Measurements from ENCODE around the gene LPCAT4.

Gene LPCAT4

DNA sequence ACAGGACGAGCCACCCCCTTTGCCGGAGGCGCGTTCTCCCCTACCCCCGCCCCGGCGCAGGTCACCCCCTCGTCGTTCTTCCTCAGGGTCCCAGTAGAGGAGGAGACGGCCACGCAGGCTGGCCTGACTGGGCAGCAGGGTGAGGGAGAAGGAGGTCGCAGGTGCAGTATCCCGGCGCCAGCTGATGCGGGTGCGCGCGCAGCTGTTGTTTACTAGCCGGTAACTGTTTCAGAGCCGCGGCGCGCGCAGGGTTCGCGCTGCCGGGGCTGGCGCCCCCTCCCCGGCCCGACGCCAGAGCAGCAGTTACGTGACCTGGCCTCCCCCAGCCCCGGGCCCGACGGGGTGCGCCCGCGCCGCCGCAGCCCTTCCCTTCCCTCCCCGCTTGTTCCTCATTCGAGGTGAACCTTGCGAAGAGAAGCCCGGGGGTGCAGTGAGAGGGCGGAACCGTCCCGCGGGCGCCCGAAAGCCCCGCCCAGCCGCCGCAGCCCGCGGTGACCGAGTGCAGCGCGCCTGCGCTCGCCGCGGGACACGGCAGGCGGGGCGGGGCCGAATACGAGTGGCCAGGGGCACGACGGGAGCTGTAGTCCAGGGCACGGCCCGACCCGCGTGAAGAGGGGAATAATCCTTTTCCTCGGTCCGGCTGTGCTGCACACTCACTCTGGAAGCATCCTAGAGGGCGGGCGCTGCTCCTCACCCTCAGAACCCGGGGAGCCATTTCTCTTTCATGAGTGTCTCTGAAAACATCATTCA, 29.3 kb downstream of the LPCAT4 start, which contains the start of gene SLC12A6:
SLC12A6 (minus strand) TSS at position 225 of the 750 bp plus-strand sequence. CDS start 1,101 bp downstream, outside the sequence.
- peak; percentile 10 to 97 (median 87) for DNase-seq

DNA sequence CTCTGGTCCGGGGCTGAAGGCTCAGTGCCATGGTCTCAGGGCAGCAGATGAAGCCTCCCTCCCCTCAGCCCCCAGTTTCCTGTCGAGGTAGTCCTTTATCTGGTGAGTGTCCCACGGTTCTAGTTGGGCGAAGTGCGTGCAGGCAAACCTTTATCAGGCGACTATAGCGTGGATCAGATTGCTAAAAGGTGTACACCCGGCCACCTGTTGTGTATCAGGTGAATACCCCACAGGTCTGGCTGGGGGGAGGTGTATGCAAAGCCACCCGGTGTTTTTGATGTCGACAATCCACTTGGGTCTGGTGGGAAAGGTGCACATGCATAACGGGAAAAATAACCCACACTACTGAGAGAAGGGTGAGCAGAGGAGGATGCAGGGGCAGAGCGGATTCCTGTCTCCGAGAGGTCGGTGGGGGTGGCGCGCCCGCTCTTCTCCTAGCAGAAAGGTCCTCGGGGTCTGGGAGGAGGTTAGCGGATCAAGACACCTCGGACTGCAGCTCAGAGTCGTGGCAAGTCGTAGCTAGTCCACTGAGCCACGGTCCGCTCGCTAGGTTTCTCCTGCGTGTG, 29.9 kb downstream of the LPCAT4 start:
- peak in 7 of 56 donors; percentile 40 to 63 (median 46) for DNase-seq

DNA sequence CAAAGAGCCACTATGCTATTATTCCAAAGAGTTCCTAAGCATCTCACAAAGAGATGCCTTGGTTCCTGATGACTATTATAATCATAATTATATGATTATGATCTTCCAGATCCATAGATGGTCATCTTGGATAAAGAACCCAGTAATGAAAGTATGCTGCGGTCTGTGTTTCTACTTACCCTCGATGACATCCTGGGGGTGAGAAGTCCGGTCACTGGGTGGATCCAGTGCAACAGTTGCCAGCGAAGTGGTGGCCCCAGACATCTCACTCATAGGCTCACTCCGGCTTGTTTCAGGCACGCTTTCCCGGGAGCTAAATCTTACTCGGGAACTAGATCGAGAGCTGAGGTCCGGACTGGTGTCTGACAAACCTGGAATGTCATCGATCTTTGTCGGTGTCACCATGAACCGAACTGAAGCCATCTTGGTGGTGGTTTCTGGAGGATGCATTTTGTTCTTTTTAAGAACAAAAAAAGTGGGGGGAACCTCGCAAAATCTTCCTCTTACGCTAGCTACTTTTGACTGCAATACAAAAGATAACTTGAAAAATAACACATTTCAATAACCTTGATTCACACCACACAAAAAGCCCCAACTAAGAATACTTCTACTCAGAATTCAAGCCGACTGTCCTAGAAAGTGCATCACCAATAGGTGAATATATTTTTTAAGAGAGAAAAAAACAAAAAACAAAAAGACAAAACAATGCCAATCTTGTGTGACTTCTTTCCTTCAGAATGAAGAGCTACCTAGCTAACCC, 30.6 kb downstream of the LPCAT4 start:
- peak in 3 of 56 donors; percentile 2 to 9 (median 7) for DNase-seq

DNA sequence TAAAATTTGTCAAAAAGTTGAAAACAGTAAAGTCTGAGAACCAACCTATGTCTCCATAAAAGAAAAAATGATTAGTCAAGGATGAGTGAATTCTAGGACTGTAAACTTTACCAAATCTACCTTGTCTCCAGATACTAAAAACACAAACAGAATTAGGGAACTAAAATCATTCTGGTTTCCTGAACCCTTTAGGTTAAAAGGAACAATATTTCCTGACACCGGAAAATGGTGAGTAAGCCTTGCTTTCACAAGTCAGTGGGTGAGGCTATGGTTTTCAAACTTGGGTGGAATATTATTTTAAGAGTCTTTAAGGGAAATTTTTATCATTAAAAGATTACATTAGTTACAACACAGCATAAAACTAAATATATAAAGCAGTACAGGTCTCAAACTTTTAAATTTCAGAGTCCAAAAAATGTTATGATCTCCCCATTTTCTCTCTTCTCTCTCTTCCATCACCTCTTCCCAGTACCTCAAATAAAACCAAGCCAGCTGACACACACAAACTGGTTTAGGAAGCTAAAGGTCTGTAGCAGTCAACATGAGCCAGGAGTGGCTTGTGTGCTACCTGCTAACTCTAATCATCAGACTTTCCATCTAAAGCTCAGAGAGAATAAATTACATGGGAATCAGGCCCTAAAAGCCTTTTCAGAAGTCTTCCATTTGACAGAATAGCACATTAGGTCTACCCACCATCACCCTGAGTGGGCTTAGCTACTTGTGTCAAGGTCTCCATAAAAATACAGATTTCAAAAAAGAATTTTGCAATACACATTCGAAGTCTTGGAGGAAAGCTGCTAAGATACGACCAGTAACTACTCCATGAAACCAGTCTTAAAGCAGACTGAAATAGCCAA, 31.6 kb downstream of the LPCAT4 start:
- DNase-seq: no peak

DNA sequence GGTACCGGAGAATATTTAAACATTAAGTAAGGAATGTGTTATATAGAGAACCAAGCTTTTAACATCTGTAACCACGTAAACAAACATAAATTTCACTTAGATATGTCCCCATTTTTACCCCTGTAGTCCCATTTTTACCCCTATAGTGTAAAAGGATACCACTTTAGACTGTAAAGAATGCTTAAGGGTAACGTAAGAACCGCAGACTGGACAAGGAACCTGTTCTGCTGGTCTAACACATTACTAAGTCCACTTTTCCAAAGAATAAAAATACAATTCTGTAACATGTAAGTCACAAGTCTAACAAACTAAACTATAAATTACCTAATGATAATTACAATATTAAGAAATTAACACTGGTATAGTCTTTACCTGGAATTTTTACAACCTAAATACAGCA, 32.3 kb downstream of the LPCAT4 start:
- no peak for DNase-seq

DNA sequence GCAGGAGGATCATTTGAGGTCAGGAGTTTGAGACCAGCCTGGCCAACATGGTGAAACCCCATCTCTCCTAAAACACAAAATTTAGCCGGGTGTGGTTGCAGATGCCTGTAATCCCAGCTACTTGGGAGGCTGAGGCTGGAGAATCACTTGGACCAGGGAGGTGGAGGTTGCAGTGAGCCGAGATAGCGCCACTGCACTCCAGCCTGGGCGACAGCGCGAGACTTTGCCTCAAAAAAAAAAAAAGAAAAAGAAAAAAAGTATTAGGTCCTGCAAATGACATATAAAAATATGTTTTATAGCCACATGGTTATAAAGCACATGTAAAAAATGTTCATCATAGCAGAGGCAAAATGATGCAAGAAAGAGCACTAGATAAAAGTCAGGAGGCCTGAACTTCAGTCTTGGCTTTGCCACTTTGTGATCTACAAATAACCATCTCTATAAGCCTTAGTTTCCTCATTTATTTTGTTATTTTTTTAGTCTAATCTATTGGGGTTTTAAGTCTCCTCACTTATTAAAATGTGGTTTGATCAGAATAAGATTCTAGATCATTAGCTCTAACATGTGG, 34.4 kb downstream of the LPCAT4 start:
- no peak for DNase-seq

DNA sequence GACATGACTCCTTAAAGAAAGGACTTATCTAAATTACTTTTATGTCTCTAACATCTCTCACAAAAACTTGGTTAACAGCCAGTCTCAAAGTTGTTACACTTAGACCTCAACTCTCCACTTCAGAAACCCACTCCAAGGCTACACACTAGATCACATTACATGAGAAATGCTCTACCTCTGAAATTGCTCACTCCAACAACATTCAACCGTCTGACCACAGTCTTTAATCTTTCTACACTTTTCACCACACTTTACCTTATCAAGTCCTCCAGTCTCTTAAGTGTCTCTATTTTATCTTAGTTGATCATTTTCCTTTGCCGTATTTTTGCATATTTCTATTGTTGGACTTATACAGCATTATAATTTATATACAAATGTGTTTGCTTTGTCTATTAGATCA, 35.2 kb downstream of the LPCAT4 start:
- no peak for DNase-seq

DNA sequence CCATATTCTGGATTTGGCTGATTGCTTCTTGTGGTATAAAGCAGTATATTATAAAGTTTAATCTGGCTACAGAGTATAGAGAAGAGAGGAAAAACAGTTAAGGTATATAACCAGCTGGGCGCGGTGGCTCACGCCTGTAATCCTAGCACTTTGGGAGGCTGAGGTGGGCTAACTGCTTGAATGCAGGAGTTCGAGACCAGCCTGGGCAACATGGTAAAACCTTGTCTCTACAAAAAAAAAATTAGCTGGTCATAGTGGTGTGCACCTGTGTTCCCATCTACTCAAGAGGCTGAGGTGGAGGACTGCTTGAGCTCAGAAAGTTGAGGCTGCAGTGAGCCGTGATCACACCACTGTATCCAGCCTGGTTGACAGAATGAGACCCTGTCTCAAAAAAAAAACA, 36.7 kb downstream of the LPCAT4 start:
- DNase-seq: no peak

DNA sequence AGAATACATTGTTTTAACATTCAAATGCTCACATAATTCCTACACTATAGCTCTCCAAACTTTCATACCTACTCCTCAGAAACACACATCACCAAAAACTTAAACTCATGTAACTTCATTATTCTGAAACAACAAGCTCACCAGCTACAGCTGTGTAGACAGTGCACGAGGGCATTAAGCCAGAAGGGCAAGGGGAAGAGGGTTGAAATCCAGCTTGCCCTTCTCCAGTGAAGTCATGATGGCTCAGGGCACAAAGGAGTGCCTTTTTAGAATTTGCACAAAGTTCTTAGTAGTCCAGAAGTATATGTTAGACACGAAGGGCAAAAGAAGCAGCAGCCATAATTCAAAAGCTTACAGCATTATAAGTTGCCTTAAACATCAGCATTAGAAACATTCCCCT, 38.0 kb downstream of the LPCAT4 start:
- DNase-seq: no peak

DNA sequence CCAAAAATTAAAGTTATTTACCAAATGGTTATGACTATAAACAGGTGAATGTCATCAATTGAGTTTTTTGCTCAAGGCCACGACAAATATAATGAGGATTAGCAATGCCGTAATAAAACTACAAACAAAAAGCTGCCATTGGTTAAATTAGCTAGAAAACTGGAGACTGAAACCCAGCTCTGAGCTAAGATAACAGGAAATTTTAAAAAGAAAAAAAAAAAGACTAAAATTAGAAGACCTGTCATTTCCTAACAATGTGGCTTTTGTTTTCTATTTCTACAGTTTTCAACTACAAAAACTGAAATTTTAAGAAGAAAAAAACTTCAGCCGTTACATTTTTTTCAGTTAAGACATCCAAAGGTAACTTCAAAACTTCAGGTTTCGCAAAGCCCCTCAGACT, 39.1 kb downstream of the LPCAT4 start:
- no peak for DNase-seq

DNA sequence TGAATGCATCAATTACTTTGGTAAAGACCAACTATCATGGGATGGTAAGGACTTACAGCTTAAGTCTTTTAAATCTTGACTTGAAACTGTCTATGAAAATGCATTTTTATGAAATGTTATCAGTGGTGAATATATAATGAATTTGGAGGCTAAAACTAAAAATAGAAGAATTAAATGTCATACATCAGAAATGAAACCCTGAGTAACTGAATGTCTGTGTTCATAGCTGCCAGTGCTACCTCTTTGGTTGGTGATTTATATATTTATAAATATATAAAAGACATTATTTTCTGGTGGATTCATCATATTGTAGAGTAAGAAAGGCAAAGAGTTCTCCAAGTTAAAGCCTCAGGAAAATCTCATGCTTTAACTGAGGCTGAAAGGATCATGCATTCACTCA, 41.6 kb downstream of the LPCAT4 start:
- DNase-seq: no peak

DNA sequence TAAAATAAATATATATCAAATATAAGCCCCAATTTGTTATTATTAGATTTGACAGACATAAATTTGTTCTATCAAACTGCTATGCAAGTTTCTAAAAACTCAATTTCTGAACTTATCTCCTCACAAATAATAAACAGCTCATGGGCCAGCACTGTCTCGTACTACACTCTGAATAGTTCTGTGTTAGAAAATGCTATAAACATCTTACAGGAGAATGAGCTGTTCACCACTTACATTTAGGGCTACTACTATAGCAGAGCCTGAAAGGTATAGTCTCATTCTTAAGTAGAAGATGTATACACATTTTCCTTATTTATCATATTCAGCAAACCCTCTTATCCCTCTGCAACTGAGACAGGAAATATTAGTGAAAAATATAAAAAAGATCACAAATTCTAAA, 42.1 kb downstream of the LPCAT4 start:
- DNase-seq: no peak

DNA sequence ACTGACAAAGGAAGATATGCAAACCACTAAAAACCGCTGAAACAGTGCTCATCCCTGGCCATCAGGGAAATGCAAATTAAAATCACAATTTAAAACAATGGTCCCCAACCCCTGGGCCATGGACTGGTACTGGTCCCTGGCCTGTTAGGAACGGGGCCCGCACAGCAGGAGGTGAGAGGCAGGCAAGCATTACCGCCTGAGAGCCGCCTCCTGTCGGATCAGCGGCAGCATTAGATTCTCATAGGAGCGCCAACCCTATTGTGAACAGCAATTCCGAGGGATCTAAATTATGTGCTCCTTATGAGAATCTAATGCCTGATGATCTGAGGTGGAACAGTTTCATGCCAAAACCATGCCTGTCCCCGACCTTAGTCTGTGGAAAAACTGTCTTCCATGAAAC, 43.8 kb downstream of the LPCAT4 start:
- no peak for DNase-seq

DNA sequence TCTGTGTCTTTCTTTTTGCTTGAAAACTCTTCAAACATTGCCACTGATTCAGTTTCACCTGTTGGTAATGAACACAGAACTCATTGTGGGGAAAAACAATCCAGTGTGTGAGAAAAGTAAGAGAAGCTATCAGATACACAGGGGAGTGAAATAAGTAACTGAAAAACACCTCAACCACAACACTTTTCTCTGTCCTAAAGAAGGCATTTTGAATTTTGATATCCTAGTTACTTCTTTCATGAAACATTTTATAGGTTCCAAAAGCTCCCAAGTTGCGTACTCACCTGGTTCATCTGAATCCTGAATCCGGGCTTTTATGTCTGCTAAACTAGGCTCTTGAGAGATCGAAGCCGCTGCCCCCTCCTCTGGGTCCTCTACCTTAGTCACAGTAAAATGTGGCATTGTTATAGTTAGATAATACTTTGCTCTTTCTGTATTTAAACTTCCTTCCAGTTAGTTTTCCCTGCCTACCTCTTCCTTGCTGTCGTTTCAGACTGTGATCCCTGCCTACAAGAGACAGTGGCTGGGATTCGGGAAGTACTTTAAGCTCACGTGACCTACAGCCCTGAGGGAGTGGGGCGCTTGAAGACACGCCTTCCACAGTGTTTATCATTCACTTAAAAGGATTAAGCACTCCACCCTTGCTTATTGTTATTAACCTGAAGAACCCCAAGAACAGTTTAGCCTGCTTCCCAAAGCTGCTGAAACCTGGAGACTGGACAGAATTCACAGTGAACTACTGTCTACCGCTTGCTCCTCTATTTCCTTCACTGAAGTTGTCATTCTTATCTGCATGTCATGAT, 48.5 kb downstream of the LPCAT4 start:
- DNase-seq: peak in 21 of 56 donors; percentile 1 to 49 (median 16)

DNA sequence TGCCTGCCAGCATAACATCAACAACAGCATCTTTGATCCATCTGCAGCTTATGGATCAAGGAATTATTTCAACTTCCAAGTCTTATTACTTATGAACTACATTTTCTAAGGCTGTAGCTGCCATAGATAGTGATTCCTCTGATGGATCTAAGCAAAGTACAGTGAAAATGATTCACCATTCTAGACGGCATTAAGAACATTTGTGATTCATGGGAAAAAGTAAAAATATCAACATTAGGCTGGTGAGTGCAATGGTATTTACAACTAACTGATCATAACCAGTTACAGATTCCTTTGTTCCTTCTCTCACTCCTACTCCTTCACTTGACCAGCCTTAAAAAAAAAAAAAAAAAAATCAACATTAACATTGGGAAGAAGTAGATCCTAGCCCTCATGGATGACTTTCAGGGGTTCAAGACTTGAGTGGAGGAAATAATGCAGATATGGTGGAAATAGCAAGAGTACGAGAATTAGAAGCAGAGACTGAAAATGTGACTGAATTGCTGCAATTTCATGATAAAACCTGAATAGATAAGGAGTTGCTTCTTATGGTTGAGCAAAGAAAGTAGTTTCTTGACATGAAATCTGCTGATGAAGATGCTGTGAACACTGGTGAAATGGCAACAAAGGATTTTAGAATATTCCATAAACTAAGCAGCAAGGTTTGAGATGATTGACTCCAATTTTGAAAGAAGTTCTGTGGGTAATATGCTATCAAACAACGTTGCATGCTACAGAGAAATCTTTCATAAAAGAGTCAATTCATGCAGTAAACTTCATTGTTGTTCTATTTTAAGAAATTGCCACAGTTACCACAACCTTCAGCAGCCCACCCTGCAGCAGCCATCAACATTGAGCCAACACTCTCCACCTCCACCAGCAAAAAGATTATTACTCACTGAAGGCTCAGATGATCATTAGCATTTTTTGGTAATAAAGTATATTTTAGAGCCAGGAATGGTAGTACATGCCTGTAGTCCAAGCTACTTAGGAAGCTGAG, 52.2 kb downstream of the LPCAT4 start:
- no peak for DNase-seq

DNA sequence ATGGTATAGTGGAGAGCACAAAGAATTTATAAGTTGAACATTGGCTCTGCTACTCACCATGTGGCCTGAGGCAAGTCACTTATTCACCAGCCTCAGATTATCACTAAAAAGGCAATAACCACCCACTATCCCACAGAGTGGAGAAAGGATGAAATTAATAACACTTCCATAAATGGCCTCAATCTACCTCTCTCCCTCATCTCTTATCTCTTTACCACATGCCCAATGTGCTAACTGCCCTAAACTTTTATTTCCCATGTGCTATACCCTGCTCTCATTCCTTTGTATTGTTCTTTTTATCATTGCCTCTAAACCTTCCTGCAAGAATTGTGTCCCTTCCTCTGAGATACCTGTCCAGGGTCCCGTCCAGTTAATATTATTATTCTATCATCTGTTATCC, 55.4 kb downstream of the LPCAT4 start:
- no peak for DNase-seq
